ENCODE data around the gene RAE1.

- TF ChIP-seq CTCF (conservative IDR thresholded peaks at IDR 0.05 in 1 of 2, IDR thresholded peaks at IDR 0.05 in 1 of 2; ENCODE audit: low read depth in 1 of 2, low read length in 2 of 2) (no peak), EZH2 (IDR thresholded peaks at IDR 0.05; ENCODE audit: low read length, missing control alignments) (no peak)
These were observed 42.5 kb downstream of the RAE1 start for GRCh38 chr20:57393321-57394120.

Measured in fibroblast of lung (primary cell).